NCI-H1105 treated with DMSO at 0.1 percent for 48 hours (cell line): ENCODE data around the gene PRTN3.
"Not testable (repeated sequence)": the region's sequence is repeated elsewhere in the genome, so short reads cannot be mapped to it uniquely, and the experiment has no call there.

ENCODE experiments used
- DNase-seq: peaks from one replicate; lab custom pipeline; 2025; lab: John Stamatoyannopoulos, UW

The PRTN3 gene

DNA sequence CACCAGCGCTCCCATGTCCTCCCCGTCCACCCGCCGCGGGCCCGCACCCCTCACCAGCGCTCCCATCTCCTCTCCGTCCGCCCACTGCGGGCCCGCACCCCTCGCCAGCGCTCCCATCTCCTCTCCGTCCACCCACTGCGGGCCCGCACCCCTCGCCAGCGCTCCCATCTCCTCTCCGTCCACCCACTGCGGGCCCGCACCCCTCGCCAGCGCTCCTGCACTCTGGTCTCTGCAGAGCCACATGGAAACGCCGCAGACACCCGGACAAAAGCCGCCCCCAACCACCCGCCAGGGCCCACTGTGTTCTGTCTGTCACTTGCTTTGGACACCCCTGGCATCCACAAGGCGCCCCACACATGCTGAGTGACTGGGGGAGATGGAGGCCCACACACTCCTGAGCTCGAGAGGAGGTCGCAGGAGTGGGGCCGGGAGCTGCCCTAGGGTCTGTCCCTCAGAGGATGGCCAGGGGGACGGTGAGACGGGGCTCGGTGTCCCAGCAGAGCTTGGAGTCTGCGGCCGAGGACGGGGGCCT is 26.0 kb downstream of the PRTN3 start:
- DNase-seq, result no peak

DNA sequence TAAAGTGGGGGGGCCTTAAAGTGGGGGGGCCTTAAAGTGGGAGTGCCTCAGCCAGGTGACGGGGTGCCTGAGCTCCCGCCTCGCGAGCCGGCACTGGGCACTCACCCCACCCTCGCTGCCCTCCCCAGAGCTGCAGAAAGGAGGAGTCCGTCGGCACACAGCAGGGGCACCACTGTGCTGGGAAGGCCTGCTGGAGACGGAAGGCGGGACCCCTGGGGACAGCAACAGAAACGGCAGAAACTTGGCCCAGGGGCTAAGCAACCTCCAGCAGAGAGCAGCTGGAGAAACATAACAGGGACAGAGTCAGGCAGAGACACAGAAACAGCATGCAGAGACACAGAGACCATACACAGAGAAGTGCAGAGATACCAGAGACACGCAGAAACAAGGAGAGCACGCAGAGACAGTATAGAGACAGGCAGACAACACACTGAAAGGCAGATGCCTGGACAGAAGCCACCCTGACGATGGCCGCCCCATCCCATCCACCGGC is 26.5 kb downstream of the PRTN3 start:
- no peak for DNase-seq

DNA sequence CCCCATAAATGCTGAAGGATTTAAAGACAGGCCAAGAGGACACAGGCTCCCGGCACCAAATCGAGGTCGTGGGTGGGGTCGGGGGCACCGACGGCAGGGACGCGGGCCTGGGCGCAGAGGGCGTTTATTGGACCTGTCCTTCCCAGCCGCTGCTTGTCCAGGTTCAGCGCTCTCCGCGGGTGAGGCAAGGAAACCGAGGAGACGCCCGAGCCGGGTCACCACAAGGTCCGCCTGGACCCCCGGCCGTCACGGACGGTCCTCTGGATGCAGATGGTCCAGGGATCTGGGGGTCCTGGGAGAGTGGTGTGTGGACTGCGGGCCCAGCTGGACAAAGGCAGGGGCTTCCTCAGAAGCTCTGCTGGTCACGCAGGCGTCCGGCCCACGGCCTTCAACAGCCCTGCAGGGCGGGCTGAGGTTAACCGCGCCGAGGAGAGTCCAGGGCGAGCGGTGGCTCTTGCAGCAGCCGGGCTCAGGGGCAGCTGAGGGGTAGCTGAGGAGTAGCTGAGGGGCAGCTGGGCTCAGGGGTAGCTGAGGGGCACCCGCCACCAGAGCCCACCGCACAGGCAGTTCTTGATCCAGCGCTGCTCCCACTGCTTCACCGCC is 27.2 kb downstream of the PRTN3 start:
- DNase-seq, result no peak

DNA sequence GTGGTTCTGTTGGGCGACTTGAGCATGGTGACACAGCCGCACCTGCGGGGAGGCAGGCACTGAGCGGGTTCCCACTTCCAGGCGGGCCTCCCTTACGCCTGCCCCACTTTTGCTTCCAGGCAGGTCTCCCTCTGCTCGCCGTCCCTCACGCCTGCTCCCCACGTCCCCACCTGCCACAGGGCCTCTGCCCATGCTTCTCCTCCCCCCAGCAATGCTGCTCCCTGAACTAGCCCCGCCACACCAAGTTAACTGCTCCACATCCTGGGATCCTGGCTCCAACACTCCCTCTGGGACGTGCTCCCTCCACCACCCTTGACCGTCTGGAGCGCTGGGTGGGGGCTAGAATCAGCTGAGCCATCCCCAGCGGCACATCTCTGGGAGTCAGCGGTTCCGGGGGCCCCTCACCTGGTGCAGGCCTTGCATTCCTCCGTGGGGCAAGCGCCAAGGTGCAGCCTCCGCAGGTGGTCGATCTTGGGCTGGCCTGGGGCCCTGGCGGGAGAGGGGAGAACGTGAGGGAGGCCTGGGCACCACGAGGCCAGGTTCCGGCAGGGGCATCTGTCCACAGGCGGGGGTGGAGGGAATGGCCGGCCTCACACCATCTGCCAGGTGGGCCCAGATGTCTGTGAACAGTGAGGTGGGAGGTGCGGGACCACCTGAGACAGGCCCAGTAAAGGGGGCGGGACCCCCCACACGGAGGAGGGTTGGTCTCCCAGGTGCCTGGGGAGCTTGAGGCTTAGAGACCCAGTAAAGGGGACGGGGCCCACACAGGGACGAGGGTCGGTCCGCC is 27.9 kb downstream of the PRTN3 start:
- no peak for DNase-seq

DNA sequence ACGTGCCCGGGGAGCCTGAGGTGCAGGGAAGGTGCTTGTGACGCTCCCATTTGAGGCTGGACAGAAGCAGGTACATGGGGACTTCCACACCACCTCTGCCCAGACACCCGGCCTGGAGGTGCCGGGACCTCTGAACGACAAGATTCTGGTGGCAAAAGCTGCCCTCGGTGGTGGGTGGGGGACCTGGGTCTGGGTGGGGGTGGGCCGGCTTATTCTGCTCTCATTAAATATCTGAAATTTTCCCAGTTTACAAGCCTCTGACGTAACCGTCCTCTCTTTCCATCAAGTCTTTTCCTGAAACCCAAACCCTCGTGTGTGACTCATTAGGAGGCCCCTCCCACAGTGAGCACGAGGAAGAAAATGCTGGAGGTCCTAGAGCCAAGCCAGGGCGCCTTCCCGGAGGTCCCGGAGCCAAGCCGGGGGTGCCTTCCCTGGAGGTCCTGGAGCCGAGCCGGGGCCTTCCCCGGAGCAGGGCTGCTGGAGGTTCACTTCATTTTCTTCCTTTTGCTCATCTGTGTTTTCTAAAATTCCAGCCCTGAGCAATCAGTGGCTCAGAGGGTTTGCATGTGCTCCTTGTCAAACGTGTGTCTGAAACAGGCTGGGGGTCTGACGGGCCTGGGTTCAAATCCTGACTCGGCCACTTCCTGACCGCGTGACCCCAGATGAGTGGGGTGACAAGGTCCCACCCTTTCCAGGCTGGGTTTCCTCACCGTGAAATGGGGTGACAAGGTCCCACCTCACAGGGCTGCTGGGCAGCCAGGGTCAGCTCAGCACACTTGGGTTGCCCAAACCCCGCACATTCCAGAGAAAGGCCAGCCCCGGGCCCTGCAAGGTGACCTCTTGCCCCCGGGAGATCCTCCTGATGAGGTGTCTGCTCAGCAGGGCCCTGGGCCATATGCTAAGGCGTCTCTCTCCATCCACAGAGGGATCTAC is 28.7 kb downstream of the PRTN3 start:
- no peak for DNase-seq

DNA sequence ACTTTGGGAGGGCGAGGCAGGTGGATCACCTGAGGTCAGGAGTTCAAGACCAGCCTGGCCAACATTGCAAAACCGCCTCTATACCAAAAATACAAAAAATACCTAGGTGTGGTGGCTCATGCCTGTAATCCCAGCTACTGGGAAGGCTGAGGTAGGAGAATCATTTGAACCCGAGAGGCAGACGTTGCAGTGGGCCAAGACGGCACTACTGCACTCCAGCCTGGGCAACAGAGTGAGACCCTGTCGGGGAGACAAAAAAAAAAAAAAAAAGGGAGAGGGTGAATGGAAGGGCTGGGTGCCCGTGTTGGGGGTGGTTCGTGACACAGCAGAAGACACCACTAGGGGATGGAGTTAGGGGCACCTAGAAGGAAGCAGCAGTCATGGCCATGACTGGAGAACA is 29.5 kb downstream of the PRTN3 start:
- no peak for DNase-seq

DNA sequence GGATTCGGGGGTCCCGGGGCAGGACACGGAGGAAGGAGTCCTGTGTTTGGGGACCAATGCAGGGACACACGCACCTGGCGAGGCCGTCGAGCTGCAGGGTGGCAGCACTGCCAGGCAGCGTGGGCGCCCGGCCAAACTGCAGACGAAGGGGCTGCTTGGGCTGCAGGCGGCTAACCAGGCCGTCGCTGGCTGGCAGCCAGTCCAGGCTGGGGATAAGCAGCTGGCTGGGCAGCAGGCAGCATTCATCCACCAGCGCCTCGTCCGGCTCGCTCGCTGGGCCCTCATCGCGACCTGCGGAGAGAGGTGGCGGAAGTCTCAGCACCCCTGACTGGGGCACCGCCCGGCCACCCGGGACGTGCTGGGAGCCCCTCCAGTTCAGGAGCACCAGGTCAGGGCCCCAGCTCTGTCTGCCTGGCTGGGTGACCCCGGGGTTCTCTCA is 30.2 kb downstream of the PRTN3 start:
- peak; percentile 30 for DNase-seq

DNA sequence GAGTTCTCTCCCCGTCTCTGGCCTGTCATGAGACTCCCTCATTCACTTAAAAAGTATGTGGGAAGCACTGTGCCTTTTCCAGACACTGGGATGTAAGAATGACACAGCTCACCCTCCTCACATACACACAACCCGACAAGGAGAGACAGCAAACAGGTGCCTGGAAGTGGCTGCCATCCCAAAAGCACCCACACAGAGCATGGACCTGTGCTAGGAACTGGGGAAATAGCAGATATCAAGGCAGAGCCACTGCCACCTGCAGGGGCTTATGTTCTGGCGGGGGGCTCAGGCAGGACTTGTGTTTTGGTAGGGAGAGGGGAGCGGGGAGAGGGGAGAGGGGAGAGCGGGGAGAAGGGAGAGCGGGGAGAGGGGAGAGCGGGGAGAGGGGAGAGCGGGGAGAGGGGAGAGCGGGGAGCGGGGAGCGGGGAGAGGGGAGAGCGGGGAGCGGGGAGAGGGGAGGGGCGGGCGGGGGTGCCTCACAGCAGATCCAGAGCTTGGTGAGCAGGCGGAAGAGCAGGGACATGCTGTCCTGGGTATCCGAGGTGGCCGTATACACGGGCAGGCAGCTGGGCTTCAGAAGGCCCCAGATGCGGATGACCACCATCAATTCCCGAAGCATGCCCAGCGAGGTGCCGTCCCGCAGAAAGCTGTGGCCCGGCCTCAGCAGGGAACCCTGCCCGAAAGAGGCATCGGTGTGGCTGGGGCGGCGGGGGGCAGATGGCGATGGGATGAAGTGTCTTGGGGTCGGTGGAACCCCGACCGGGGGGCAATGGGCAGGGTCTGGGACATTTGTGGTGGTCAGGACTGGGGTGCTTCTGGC is 30.9 kb downstream of the PRTN3 start:
- DNase-seq, result peak; percentile 30

DNA sequence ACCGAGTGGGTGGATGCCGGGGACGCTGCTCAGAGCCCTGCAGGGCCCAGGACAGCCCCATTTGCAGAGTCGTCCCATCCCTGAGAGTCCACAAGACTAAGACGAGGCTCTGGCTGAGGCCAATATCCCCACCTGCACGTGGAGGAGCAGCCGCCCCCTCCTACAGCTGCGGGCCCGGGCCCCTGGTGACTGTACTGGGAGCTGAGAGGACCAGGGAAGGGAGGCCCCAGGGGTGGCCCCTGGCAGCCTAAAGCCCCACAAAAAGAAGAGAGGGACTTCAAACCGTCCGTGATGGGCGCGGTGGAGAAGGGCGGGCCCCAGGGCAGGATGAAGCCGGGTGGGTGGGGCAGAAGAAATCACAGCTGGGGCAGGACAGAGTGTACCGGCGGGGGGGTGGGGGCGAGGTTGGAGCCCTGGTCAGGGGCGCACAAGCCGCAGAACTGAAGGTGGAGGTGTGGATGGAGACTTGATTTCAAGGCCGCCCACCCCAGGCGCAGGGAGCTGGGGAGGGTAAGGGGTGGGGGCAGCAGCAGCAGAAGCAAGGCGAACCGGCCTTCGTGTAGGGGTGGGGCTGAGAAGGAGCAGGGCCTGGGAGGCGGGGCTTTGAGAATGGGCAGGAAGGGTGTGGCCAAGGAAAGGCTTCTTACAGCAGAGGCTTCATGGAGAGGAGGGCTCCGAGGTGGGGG is 31.6 kb downstream of the PRTN3 start:
- peak; percentile 65 for DNase-seq

DNA sequence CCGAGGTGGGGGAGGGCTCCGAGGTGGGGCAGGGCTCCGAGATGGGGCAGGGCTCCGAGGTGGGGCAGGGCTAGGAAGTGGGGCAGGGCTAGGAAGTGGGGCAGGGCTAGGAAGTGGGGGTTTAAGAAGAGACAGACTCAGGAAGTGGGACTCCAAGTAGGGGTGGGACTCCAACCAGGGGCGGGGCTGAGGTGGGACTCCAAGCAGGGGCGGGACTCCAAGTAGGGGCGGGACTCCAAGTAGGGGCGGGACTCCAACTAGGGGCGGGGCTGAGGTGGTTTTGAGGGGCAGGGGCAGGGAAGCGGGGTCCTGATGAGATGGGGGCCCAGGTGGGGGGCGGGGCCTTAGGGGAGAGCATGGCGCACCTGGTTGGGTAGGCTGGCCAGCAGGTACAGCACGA is 32.3 kb downstream of the PRTN3 start:
- peak; percentile 13 for DNase-seq

DNA sequence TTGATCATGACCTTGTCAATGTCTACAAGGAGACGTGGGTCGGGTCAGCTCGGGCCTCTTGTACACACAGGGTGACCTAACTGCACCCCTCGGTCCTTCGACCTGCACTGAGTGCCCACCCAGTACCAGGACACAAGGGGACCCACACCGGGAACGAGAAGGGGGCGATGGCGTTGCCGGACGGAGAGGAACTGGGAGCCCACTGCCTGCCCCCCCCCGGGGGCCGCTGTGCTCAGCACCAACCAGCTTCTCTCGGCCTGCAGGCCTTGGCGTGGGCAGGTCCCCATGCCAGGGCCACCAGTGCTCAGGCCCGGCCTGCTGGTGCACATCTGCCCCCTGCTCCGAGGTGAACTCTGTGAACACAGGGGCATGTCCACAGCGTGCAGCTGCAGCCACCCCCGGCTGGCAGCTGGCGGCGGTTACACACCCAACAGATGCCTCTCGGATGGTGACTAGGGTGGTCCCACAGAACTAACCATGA is 32.8 kb downstream of the PRTN3 start:
- DNase-seq, result no peak

DNA sequence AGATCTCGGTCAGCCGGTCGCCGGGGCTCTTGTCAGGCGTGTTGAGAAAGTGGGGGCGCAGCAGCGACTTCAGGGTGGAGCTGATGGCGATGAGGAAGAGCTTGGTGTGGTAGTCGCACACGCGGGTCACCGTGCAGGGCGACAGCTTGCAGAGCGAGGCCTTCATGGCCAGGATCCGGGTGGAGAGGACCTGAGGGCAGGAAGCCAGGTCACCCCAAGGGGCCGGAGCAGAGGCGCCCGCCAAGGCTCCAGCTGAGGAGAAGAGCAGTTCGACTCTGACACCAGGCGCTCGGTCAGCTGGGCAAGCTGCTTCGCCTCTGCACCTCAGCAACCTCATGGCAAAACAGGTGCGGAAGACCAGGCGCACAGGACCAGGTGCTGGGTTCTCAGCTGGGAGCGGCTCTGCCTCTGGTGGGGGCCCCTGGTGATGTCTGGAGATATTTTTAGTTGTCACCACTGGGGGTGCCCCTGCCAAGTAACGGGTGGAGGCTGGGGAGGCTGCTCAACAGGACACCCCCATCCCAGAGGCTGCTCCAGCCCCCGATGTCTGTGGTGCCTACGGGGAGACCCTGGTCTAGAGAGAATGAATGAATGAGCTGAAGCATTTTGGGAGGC is 34.6 kb downstream of the PRTN3 start:
- no peak for DNase-seq

DNA sequence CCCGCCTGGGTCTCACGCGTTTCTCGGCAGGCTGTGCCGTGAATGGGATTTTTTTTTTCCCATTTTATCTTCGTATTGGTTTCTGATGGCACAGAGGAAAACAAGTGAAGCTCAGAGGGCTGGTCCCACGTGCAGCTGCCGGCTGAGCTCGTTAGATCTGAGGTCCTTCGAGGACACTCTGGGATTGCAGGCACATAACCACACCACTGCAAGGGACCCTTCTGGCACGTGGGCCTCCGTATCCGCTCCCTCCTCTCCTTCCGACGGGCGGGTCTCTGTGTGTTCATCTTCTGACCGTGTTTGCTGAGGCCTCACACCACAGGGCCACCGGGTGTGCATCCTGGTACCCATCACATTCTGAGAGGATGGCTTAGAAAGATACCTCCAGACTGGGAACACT is 35.3 kb downstream of the PRTN3 start:
- no peak for DNase-seq

DNA sequence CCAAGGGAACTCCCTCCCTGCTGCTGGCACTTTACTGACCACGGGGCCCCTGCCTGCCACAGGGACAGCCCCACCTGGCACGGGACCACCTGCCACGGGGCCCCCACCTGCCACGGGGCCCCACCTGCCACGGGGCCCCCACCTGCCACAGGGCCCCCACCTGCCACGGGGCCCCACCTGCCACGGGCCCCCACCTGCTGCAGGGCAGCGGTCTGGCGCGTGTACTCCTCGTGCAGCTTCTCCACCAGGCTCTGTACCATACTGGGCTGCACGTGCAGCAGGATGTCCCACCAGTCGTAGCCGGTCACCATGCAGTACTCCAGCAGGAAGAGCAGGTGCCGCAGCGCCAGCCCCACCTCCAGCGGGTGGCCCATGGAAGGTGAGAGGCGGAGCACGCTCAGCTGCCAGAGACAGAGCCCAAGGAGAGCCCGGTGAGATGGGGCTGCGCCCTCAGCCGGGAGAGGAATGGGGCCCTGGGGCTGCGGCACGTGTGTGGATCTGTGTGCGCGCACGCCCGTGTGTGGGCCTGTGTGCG is 36.0 kb downstream of the PRTN3 start:
- no peak for DNase-seq

DNA sequence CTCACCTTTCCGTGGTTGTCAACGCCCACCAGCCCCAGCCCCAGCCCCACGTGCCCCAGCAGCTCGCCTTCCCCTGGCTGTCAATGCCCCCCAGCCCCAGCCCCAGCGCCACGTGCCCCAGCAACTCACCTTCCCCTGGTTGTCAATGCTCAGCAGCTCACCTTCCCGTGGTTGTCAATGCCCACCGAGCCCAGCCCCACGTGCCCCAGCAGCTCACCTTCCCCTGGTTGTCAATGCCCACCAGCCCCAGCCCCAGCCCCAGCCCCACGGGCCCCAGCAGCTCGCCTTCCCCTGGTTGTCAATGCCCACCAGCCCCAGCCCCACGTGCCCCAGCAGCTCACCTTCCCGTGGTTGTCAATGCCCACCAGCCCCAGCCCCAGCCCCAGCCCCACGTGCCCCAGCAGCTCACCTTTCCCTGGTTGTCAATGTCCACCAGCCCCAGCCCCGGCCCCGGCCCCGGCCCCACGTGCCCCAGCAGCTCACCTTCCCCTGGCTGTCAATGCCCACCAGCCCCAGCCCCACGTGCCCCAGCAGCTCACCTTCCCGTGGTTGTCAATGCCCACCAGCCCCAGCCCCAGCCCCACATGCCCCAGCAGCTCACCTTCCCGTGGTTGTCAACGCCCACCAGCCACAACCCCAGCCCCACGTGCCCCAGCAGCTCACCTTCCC is 37.3 kb downstream of the PRTN3 start:
- DNase-seq, result not testable (repeated sequence)

DNA sequence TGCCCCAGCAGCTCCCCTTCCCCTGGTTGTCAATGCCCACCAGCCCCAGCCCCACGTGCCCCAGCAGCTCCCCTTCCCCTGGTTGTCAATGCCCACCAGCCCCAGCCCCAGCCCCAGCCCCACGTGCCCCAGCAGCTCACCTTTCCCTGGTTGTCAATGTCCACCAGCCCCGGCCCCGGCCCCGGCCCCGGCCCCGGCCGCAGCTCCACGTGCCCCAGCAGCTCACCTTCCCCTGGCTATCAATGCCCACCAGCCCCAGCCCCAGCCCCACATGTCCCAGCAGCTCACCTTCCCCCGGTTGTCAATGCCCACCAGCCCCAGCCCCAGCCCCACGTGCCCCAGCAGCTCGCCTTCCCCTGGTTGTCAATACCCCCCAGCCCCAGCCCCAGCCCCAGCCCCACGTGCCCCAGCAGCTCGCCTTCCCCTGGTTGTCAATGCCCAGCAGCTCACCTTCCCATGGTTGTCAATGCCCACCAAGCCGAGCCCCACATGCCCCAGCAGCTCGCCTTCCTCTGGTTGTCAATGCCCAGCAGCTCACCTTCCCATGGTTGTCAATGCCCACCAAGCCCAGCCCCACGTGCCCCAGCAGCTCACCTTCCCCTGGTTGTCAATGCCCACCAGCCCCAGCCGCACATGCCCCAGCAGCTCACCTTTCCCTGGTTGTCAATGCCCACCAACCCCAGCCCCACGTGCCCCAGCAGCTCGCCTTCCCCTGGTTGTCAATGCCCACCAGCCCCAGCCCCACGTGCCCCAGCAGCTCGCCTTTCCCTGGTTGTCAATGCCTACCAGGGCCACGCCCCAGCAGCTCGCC is 38.2 kb downstream of the PRTN3 start:
- DNase-seq, result not testable (repeated sequence)

DNA sequence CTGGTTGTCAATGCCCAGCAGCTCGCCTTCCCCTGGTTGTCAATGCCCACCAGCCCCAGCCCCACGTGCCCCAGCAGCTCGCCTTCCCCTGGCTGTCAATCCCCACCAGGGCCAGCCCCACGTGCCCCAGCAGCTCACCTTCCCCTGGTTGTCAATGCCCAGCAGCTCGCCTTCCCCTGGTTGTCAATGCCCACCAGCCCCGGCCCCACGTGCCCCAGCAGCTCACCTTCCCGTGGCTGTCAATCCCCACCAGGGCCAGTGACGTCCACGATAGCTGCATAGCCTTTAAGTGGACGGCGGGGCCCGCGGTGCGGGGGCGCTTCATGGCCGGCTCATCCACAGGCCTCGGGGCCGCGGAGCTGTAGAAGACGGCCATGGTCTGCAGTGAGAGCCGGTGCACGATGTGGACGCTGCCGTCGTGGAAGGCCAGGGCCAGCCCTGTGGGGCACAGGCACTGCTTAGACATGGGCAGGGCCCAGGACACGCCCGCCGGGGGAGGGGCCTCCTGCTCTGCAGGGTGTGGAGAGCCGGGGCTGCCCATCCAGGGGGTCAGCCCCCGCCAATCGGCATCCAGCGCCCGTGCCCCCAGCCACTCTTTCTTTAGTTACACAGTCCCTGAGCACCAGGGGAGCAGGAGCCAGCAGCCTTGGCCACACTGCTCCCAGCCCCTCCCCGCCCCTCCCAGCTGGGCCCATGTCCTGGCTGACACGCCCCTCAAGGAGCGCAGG is 39.1 kb downstream of the PRTN3 start:
- no peak for DNase-seq
